ENCODE data around the gene PEAK3.
A peak's percentile ranks its signal among the peaks of the same experiment; 100 is the strongest.

PEAK3 gene

GRCh38 chr19:2274185-2274711 lies 7.7 kb downstream of the PEAK3 start:
- in situ Hi-C loops (cut with MboI; ENCODE audit: low pct_unique_long_range_greater_than_20kb, low sequenced_read_pairs, unreplicated experiment), result loop anchor here (25.0 kb wide), 1 partner anchor 338 kb away; no protein-coding TSS in a partner anchor
- TF ChIP-seq CTCF (IDR thresholded peaks at IDR 0.05; ENCODE audit: extremely low read depth, insufficient read depth, missing control alignments), result no peak
- no peak for DNase-seq (ENCODE audit: low spot score)

DNA sequence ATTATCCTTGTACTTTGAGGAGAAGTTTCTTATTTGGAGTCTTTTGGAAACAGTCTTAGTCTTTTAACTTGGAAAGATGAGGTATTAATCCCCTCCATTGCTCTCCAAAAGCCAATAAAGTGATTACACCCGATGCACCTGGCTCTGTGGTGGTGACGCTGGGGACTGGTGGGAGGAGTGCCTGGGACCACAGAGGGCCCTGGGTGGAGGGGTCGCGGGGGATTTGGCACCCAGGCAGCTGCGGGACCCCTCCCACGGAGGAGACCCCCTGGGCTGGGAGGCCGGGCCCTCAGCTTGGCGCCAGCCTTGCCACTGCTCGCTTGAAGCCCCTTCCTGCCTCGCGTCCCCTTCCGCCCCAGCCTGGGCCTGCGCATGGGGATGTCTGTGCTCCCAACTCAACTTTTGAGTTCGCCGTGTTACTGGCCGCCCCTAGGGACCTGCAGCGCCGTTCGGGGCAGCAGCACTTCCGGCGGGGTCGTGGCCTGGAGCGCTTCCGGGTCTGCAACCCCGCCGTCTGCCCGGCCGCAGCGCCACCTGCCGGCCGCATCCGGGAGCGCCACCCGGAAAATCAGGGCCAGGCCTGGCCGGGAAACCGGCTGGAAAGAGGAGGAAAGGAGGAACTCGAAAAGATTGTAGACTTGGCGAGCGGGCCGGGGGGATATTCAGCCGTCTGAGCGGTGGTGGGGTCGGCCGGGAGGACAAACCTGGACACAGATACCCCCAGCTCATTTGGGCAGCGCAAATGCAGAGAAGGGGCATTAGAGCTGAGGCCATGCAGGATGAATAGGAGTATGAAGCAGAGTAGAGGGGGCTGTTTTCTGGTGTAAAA lies 8.4 kb downstream of the PEAK3 start:
- DNase-seq (ENCODE audit: low spot score), result peak; percentile 97
- in situ Hi-C loops (cut with MboI; ENCODE audit: low pct_unique_long_range_greater_than_20kb, low sequenced_read_pairs, unreplicated experiment), result loop anchor here (25.0 kb wide), 1 partner anchor 339 kb away; no protein-coding TSS in a partner anchor
- TF ChIP-seq CTCF (IDR thresholded peaks at IDR 0.05; ENCODE audit: extremely low read depth, insufficient read depth, missing control alignments), result peak; percentile 96

DNA sequence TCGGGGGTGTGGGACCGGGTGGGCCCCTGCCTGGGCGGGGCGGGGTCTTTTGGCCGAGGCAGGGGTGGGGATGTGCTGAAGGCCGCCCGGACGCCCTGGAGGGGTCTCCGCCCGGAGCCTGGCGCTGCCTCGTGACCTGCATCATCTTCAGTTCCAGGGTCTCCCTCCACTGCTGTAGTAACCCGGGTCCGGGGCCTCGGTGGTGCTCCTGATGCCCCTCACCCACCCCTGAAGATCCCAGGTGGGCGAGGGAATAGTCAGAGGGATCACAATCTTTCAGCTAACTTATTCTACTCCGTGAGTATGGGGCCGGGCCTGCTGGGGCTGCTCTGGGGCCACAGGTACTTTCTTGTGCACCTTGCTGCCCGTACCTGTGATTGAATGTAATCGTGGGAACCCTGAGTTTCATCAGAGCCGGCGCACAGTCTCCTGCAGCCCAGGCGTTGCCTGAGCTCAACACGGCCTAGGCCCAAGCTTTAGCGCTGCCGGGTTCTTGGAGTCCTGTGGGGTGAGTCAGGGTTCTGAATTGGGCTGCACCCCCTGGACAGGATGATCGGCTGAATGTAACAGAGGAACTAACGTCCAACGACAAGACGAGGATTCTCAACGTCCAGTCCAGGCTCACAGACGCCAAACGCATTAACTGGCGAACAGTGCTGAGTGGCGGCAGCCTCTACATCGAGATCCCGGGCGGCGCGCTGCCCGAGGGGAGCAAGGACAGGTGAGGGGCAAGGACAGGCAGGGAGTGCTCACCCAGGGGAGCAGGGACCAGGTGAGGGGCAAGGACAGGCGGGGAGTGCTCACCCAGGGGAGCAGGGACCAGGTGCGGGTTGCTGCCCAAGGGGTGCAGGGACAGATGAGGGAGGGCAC lies 10.5 kb downstream of the PEAK3 start:
- in situ Hi-C loops (cut with MboI; ENCODE audit: low pct_unique_long_range_greater_than_20kb, low sequenced_read_pairs, unreplicated experiment), result loop anchor here (25.0 kb wide), 1 partner anchor 341 kb away; no protein-coding TSS in a partner anchor
- DNase-seq (ENCODE audit: low spot score), result no peak
- TF ChIP-seq CTCF (IDR thresholded peaks at IDR 0.05; ENCODE audit: extremely low read depth, insufficient read depth, missing control alignments), result no peak

- in situ Hi-C loops (cut with MboI; ENCODE audit: low pct_unique_long_range_greater_than_20kb, low sequenced_read_pairs, unreplicated experiment), result loop anchor here (25.0 kb wide), 1 partner anchor 342 kb away; no protein-coding TSS in a partner anchor
- DNase-seq (ENCODE audit: low spot score), result peak; percentile 91
Measured at GRCh38 chr19:2270423-2271233, 11.3 kb downstream of the PEAK3 start.

DNA sequence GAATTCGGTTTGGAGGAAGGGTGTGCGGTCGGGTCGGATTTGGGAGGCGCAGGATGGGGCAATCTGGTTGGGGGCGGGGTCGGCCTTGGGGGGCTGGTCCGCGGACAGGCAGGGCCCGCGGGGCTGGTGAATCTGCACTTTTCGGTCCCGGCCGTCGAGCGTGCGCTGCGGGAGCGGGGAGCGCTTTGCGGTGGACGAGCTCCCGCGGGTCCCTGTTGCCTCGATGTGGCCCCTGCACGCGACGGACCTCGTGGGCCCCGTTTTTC lies 11.9 kb downstream of the PEAK3 start:
- DNase-seq (ENCODE audit: low spot score), result no peak
- in situ Hi-C loops (cut with MboI; ENCODE audit: low pct_unique_long_range_greater_than_20kb, low sequenced_read_pairs, unreplicated experiment), result loop anchor here (25.0 kb wide), 1 partner anchor 342 kb away; no protein-coding TSS in a partner anchor
- no peak for TF ChIP-seq CTCF (IDR thresholded peaks at IDR 0.05; ENCODE audit: extremely low read depth, insufficient read depth, missing control alignments)

More at GRCh38 chr19:2270423-2271233, 11.3 kb downstream of the PEAK3 start:
- TF ChIP-seq CTCF (IDR thresholded peaks at IDR 0.05; ENCODE audit: extremely low read depth, insufficient read depth, missing control alignments), result no peak
